PC-9 (cell line): ENCODE measurements around the gene NUDT7. TPM values are rescaled to one million over a fixed set of nuclear protein-coding genes. Genes with fewer than 3 reads are reported as not detected.

Experiments
- BruUV-seq: library from RNA; stranded (reverse); fragments of 400-500 nt; replicated peaks from 2 replicates; lab custom pipeline; 2021; lab: Mats Ljungman, UMichigan
- CTCF ChIA-PET: fragments of 300-600 bp; sonication (Branson Sonifier 250); formaldehyde crosslinking; loops from one replicate; lab custom pipeline; 2022; ENCODE audit warnings: antibody characterized with exemption; lab: Charles Lee
- POLR2A ChIA-PET: fragments of 300-600 bp; sonication (Branson Sonifier 250); formaldehyde crosslinking; loops from one replicate; lab custom pipeline; 2022; ENCODE audit warnings: antibody characterized with exemption; ENCODE audit not compliant: unreplicated experiment; lab: Charles Lee
- DNase-seq, 2 experiments: peaks; one replicate each; pipeline versions ENCODE4 v3.0.0 to v3.0.0-alpha.2; 2015 to 2022; ENCODE audit warnings: mixed read lengths in 1 of 2
- H2AFZ ChIP-seq: fragments of 200-600 bp; sonication (generic); 2 replicates; pipeline ENCODE4 v1.8.1; 2017; ENCODE audit warnings: antibody characterized with exemption
- H3F3A ChIP-seq: fragments of 200-600 bp; sonication (generic); 2 replicates; pipeline ENCODE4 v1.8.1; 2017; ENCODE audit warnings: antibody characterized with exemption, mild to moderate bottlenecking, low read depth; ENCODE audit not compliant: insufficient read depth
- H3K27ac ChIP-seq: fragments of 200-600 bp; sonication (generic); 2 replicates; pipeline ENCODE4 v1.6.1; 2016; ENCODE audit warnings: mixed run types
- H3K27me3 ChIP-seq: fragments of 200-600 bp; sonication (generic); 2 replicates; pipeline ENCODE4 v1.6.1; 2016; ENCODE audit warnings: low read depth, mixed run types; ENCODE audit not compliant: insufficient read depth
- H3K36me3 ChIP-seq: fragments of 200-600 bp; sonication (generic); 2 replicates; pipeline ENCODE4 v1.6.1; 2016; ENCODE audit warnings: low read depth, mixed run types
- H3K4me1 ChIP-seq: fragments of 200-600 bp; sonication (generic); replicated peaks from 2 replicates; pipeline ENCODE4 v1.6.1; 2016; ENCODE audit warnings: mixed run types; ENCODE audit not compliant: insufficient read depth
- H3K4me2 ChIP-seq: fragments of 200-600 bp; sonication (generic); 2 replicates; pipeline ENCODE4 v1.6.1; 2017; ENCODE audit warnings: mixed run types
- H3K4me3 ChIP-seq: fragments of 200-600 bp; sonication (generic); 2 replicates; pipeline ENCODE4 v1.6.1; 2016; ENCODE audit warnings: mixed run types
- H3K79me2 ChIP-seq: fragments of 200-600 bp; sonication (generic); 2 replicates; pipeline ENCODE4 v1.6.1; 2017; ENCODE audit warnings: low read depth, mixed run types
- H3K9me2 ChIP-seq: fragments of 200-600 bp; sonication (generic); 2 replicates; pipeline ENCODE4 v1.8.1; 2017; ENCODE audit warnings: mild to moderate bottlenecking; ENCODE audit not compliant: insufficient read depth
- H3K9me3 ChIP-seq: fragments of 200-600 bp; sonication (generic); 2 replicates; pipeline ENCODE4 v1.8.1; 2016; ENCODE audit warnings: low read depth; ENCODE audit not compliant: insufficient read depth
- H4K20me1 ChIP-seq: fragments of 200-600 bp; sonication (generic); 2 replicates; pipeline ENCODE4 v1.8.1; 2017; ENCODE audit not compliant: insufficient read depth
- CTCF ChIP-seq: fragments of 200-600 bp; sonication (generic); conservative IDR thresholded peaks from 2 replicates; pipeline ENCODE4 v1.6.1; 2017; ENCODE audit warnings: mixed run types, antibody characterized with exemption, mild to moderate bottlenecking, moderate library complexity
- EZH2 ChIP-seq: fragments of 200-600 bp; sonication (generic); IDR thresholded peaks from 2 replicates; pipeline ENCODE4 v1.8.0; 2017; ENCODE audit warnings: antibody characterized with exemption, low read depth
- intact Hi-C: fragments of 100-400 bp; cut with micrococcal nuclease; formaldehyde crosslinking; loops from one replicate; pipeline ENCODE4 v1.10.0; 2022; ENCODE audit not compliant: unreplicated experiment
- total RNA-seq: library from RNA; stranded (reverse); gene quantifications from 2 replicates; pipeline ENCODE4 v1.2.3, GENCODE V29; 2021

NUDT7 gene
- total RNA-seq, 1 experiment from 2014 or later: not detected

DNA sequence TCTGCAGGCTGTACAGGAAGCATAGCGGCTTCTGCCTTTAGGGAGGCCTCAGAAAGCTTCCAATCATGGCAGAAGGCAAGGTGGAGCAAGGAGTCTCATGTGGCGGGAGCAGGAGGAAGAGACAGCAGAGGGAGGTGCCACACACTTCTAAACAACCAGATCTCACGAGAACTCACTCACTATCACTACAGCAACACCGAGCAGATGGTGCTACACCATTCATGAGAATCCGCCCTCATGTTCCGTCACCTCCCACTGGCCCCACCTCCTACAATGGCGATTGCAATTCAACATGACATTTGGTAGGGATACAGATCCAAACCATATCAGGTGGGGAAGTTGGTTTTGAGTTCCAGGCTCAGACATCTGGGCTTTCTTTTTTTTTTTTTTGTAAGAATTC lies 31.9 kb upstream of the NUDT7 start:
- TF ChIP-seq CTCF (no peak), EZH2 (no peak)
- H3K79me2 ChIP-seq: no peaks in the 10 kb centered on the region
- no peak for DNase-seq
- H3K27me3 ChIP-seq: peaks cover 49% of the 10 kb centered on the region
- no peak overlapping the region for H3K27ac ChIP-seq
- ChIA-PET CTCF (interaction anchor here (0.7 kb wide), 1 partner anchor 411 kb away, joined by 7 read pairs; no protein-coding TSS in a partner anchor), POLR2A (no interaction called here)
- intact Hi-C loops: no loop called here
- no peak overlapping the region for H3K4me2 ChIP-seq
- no peaks in the 10 kb centered on the region for H3F3A ChIP-seq
- H3K9me2 ChIP-seq: no peaks in the 10 kb centered on the region
- H3K4me1 ChIP-seq: no peaks in the 10 kb centered on the region
- H3K4me3 ChIP-seq: no peak overlapping the region
- no peaks in the 10 kb centered on the region for H3K9me3 ChIP-seq
- H4K20me1 ChIP-seq: no peaks in the 10 kb centered on the region
- no peak overlapping the region for H2AFZ ChIP-seq
- no peaks in the 10 kb centered on the region for H3K36me3 ChIP-seq
- no TSS peak for BruUV-seq

DNA sequence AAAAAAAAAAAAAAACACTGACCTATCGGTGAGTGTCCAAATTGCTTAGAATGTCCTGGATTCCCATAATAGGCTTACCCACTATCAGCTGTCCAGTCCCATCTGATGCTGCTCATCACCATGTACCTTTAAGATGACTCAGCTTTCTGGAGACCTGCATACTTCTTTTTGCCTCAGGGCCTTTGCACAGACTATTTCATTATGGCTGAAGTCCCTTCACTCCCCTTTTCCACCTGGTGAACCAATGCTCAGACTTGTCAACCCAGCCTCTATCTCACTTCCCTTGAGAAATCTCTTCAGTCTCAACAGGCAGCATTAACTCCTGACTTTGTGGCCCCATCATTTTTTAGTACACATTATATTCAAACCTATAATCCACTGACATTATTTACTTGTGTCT lies 29.7 kb upstream of the NUDT7 start:
- H3K4me1 ChIP-seq: no peaks in the 10 kb centered on the region
- no peaks in the 10 kb centered on the region for H3K9me3 ChIP-seq
- ChIA-PET POLR2A (no interaction called here), CTCF (no interaction called here)
- intact Hi-C loops: no loop called here
- no peak overlapping the region for H2AFZ ChIP-seq
- H3K9me2 ChIP-seq: no peaks in the 10 kb centered on the region
- no peak for TF ChIP-seq EZH2
- no peak for TF ChIP-seq CTCF
- H3K4me3 ChIP-seq: no peak overlapping the region
- peaks cover 56% of the 10 kb centered on the region for H3K27me3 ChIP-seq
- no peak for DNase-seq
- H3K79me2 ChIP-seq: no peaks in the 10 kb centered on the region
- no peak overlapping the region for H3K4me2 ChIP-seq
- no TSS peak for BruUV-seq
- no peaks in the 10 kb centered on the region for H4K20me1 ChIP-seq
- no peaks in the 10 kb centered on the region for H3F3A ChIP-seq
- H3K36me3 ChIP-seq: no peaks in the 10 kb centered on the region
- no peak overlapping the region for H3K27ac ChIP-seq

- H3K27me3 ChIP-seq: peaks cover 55% of the 10 kb centered on the region
- no peak overlapping the region for H3K4me2 ChIP-seq
- H4K20me1 ChIP-seq: no peaks in the 10 kb centered on the region
- H2AFZ ChIP-seq: no peak overlapping the region
- no peak for DNase-seq
- ChIA-PET POLR2A (no interaction called here), CTCF (no interaction called here)
- no peak overlapping the region for H3K4me3 ChIP-seq
- no TSS peak for BruUV-seq
- no peaks in the 10 kb centered on the region for H3K4me1 ChIP-seq
- no peaks in the 10 kb centered on the region for H3F3A ChIP-seq
- no peaks in the 10 kb centered on the region for H3K36me3 ChIP-seq
- H3K9me2 ChIP-seq: no peaks in the 10 kb centered on the region
- H3K27ac ChIP-seq: no peak overlapping the region
- TF ChIP-seq CTCF: no peak
- no peak for TF ChIP-seq EZH2
- H3K9me3 ChIP-seq: no peaks in the 10 kb centered on the region
- H3K79me2 ChIP-seq: no peaks in the 10 kb centered on the region
- intact Hi-C loops: no loop called here
Observed at GRCh38 chr16:77696149-77696548, 26.2 kb upstream of the NUDT7 start.
